Measurements from ENCODE around the gene VCP.

- TF ChIP-seq EZH2 (IDR thresholded peaks at IDR 0.05) = no peak
- TF ChIP-seq POLR2AphosphoS5 (IDR thresholded peaks at IDR 0.05; ENCODE audit: borderline replicate concordance, low read depth, low read length) = no peak
Observed at GRCh38 chr9:35085078-35085477, 12.7 kb upstream of the VCP start.
